ENCODE measurements around the gene NAT16. TPM values are rescaled to one million over a fixed set of nuclear protein-coding genes. Genes with fewer than 3 reads are reported as not detected.

The NAT16 gene
- total and polyA plus RNA-seq, 2 of the 13 experiments (the other 11 are each of a cell fraction or from before 2014, with no cell fraction given) = 0.04 TPM; not detected in 1

DNA sequence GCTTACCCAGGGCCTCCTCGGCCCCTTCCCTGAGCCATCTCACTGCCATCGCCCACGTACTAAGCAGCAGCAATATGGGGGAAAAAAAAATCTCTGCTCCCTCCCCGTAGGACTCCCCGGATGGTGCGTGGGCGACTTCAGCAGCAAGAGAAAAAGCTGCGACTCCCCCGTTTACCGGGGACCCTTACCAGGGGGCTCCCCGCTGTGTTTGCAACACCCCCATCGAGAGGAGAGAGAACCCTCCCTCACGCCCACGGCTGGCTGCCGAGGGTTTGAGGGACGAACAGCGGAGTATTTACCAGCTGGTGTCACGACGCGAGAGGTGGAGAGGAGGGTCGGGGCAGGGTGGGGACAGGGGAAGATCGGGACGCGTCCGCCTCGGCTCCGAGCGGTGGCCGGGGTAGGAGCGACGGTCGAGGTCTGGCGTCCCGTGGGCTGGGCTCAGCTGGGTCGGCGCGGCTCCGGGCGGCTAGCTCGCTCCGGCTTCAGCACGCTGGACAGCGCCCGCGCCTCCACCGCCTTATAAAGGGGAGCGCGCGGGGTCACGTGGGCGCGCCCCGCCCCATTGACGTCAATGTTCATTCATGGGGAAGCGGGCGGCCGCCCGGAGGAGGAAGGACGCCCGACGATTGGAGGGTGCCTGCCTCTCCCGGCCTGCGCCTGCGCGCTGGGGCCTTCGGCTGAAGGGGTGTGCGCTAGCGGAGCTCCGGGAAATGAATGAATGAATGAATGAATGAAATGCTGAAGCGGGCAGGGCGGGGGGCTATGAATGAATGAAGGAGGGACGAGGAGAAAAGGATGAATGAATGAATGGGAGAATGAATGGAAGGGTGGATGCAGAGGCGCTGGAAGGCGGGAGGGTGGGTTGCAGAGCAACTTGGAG is 14.8 kb downstream of the NAT16 start, which contains the start of gene VGF (continued):
- TF ChIP-seq, protein P1, sequence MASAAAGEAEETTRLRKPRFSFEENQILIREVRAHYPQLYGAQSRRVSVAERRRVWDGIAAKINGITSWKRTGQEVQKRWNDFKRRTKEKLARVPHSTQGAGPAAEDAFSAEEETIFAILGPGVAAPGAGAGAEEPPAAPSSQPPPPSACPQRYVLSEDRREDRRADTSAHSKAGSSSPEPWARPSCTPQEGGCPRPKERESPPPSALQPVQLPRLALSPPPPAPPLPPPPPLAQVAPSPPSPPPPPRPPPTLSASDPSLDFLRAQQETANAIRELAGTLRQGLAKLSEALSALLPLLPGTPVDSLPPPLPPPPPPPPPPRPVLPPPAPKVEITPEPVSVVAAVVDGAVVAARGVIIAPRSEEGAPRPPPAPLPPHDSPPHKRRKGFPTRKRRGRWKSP (CRISPR knock-in tag; IDR thresholded peaks at IDR 0.05) = peak; percentile 97
- no peak for TF ChIP-seq ZNF383 (CRISPR knock-in tag; IDR thresholded peaks at IDR 0.05; ENCODE audit: borderline replicate concordance)
- TF ChIP-seq ZNF674 (CRISPR knock-in tag; IDR thresholded peaks at IDR 0.05; ENCODE audit: low read depth) = peak; percentile 96; the same call in 1 of the 2 replicates
- TF ChIP-seq ZC3H13 (CRISPR knock-in tag; IDR thresholded peaks at IDR 0.05) = peak; percentile 95
- TF ChIP-seq WIZ (CRISPR knock-in tag; IDR thresholded peaks at IDR 0.05) = peak; percentile 99
- TF ChIP-seq ZNF629 (CRISPR knock-in tag; conservative IDR thresholded peaks at IDR 0.05) = peak; percentile 64
- peak; percentile 100 for TF ChIP-seq NFKB2 (CRISPR knock-in tag; IDR thresholded peaks at IDR 0.05; ENCODE audit: borderline replicate concordance)
- TF ChIP-seq TARDBP (CRISPR knock-in tag; IDR thresholded peaks at IDR 0.05) = peak; percentile 78
- peak; percentile 98 for TF ChIP-seq ZNF878 (CRISPR knock-in tag; IDR thresholded peaks at IDR 0.05)
- TF ChIP-seq ERF (CRISPR knock-in tag; IDR thresholded peaks at IDR 0.05) = peak; percentile 100
- TF ChIP-seq DNMT1 (CRISPR knock-in tag; IDR thresholded peaks at IDR 0.05) = peak; percentile 96
- TF ChIP-seq NCOA1 (CRISPR knock-in tag; IDR thresholded peaks at IDR 0.05) = 0 out of 2 replicates have a peak, but pooled peaks have one; percentile 87
- 0 out of 2 replicates have a peak, but pooled peaks have one; percentile 84 for TF ChIP-seq ZNF577 (CRISPR knock-in tag; IDR thresholded peaks at IDR 0.05; ENCODE audit: borderline replicate concordance, low read depth)
- TF ChIP-seq, protein P2, sequence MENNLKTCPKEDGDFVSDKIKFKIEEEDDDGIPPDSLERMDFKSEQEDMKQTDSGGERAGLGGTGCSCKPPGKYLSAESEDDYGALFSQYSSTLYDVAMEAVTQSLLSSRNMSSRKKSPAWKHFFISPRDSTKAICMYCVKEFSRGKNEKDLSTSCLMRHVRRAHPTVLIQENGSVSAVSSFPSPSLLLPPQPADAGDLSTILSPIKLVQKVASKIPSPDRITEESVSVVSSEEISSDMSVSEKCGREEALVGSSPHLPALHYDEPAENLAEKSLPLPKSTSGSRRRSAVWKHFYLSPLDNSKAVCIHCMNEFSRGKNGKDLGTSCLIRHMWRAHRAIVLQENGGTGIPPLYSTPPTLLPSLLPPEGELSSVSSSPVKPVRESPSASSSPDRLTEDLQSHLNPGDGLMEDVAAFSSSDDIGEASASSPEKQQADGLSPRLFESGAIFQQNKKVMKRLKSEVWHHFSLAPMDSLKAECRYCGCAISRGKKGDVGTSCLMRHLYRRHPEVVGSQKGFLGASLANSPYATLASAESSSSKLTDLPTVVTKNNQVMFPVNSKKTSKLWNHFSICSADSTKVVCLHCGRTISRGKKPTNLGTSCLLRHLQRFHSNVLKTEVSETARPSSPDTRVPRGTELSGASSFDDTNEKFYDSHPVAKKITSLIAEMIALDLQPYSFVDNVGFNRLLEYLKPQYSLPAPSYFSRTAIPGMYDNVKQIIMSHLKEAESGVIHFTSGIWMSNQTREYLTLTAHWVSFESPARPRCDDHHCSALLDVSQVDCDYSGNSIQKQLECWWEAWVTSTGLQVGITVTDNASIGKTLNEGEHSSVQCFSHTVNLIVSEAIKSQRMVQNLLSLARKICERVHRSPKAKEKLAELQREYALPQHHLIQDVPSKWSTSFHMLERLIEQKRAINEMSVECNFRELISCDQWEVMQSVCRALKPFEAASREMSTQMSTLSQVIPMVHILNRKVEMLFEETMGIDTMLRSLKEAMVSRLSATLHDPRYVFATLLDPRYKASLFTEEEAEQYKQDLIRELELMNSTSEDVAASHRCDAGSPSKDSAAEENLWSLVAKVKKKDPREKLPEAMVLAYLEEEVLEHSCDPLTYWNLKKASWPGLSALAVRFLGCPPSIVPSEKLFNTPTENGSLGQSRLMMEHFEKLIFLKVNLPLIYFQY (CRISPR knock-in tag; IDR thresholded peaks at IDR 0.05; ENCODE audit: borderline replicate concordance) = peak; percentile 98
- no peak for TF ChIP-seq ZNF570 (CRISPR knock-in tag; IDR thresholded peaks at IDR 0.05; ENCODE audit: borderline replicate concordance)
- no peak for TF ChIP-seq U2AF2 (IDR thresholded peaks at IDR 0.05; ENCODE audit: low read depth, low read length)
- TF ChIP-seq, protein P3, sequence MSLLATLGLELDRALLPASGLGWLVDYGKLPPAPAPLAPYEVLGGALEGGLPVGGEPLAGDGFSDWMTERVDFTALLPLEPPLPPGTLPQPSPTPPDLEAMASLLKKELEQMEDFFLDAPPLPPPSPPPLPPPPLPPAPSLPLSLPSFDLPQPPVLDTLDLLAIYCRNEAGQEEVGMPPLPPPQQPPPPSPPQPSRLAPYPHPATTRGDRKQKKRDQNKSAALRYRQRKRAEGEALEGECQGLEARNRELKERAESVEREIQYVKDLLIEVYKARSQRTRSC (CRISPR knock-in tag; IDR thresholded peaks at IDR 0.05; ENCODE audit: low read depth) = peak; percentile 91; the same call in 1 of the 2 replicates
- TF ChIP-seq ZNF781 (CRISPR knock-in tag; IDR thresholded peaks at IDR 0.05; ENCODE audit: borderline replicate concordance, not compliant biosample characterization) = peak; percentile 98
- TF ChIP-seq ELF4 (CRISPR knock-in tag; IDR thresholded peaks at IDR 0.05; ENCODE audit: borderline replicate concordance) = peak; percentile 74; the same call in 1 of the 2 replicates
- peak; percentile 94 for TF ChIP-seq HDAC2 (CRISPR knock-in tag; IDR thresholded peaks at IDR 0.05)
- TF ChIP-seq ZNF883 (CRISPR knock-in tag; IDR thresholded peaks at IDR 0.05; ENCODE audit: not compliant biosample characterization) = peak; percentile 99
- TF ChIP-seq ZNF816 (CRISPR knock-in tag; IDR thresholded peaks at IDR 0.05; ENCODE audit: borderline replicate concordance) = peak; percentile 93
- TF ChIP-seq POLR2AphosphoS2 (IDR thresholded peaks at IDR 0.05; ENCODE audit: low read depth, low read length) = no peak
